Astrocyte of the cerebellum (primary cell): ENCODE data around the gene RANBP3.

Experiments
- DNase-seq: peaks from one replicate; pipeline ENCODE4 v3.0.0-alpha.2; 2011; ENCODE audit warnings: low read depth
- H3K4me3 ChIP-seq: 2 replicates; pipeline ENCODE4 v1.5.1; 2011; ENCODE audit warnings: mild to moderate bottlenecking, low read depth, low read length, moderate library complexity
- CTCF ChIP-seq: IDR thresholded peaks from 2 replicates; pipeline ENCODE4 v1.5.1; 2012; ENCODE audit warnings: low read length, low read depth, moderate library complexity, mild to moderate bottlenecking; ENCODE audit errors: missing control alignments
- in situ Hi-C: cut with HindIII; loops from 2 replicates; pipeline ENCODE4 v1.10.0; 2017; ENCODE audit warnings: low sequenced_read_pairs

Gene RANBP3

GRCh38 chr19:5929625-5930024 is 48.3 kb downstream of the RANBP3 start:
- no peak for DNase-seq
- no peak overlapping the region for H3K4me3 ChIP-seq
- no peak for TF ChIP-seq CTCF
- in situ Hi-C loops: loop anchor here (5.0 kb wide), 1 partner anchor 38 kb away; no protein-coding TSS in a partner anchor

DNA sequence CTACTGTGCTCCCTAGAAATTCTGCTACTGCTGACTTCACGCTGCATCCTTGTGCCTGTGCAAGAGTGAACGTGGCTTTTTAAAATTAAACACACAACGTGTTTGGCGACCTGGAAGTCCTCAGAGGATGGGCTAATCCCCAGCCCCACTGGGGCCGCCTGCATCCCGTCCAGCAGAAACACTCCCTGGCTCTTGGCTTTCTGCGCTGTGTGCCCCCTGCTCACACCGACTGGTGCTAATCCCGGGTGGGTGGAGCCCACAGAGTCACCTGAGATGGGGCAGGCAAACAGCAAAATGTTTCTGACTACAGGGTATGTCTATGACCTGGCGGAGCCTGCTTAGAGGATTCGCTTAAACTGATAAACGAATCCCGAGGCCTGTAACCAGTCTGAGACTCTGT is 48.8 kb downstream of the RANBP3 start:
- in situ Hi-C loops: no loop called here
- H3K4me3 ChIP-seq: no peak overlapping the region
- no peak for TF ChIP-seq CTCF
- DNase-seq: no peak

DNA sequence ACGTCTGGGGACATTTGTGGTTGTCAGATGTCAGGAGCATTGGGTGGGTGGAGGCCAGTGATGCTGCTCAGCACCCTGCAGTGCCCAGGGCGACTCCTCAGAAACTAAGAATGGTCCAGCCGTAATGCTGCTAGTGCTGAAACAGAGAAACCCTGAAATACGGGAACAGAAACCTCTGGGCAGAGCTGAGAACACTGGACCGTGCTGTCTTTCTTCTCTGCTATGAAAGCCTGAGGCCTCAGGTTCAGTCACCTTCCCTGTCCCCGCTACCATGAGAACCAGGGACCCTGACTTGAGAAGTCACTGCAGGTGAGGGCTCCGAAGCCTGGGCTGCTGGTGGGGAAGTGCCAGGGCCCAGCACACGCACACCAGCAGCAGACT is 50.5 kb downstream of the RANBP3 start:
- no peak for TF ChIP-seq CTCF
- DNase-seq: no peak
- H3K4me3 ChIP-seq: no peak overlapping the region
- in situ Hi-C loops: no loop called here

GRCh38 chr19:5926641-5927440 is 51.1 kb downstream of the RANBP3 start:
- in situ Hi-C loops: no loop called here
- no peak for TF ChIP-seq CTCF
- H3K4me3 ChIP-seq: no peak overlapping the region
- DNase-seq: no peak

DNA sequence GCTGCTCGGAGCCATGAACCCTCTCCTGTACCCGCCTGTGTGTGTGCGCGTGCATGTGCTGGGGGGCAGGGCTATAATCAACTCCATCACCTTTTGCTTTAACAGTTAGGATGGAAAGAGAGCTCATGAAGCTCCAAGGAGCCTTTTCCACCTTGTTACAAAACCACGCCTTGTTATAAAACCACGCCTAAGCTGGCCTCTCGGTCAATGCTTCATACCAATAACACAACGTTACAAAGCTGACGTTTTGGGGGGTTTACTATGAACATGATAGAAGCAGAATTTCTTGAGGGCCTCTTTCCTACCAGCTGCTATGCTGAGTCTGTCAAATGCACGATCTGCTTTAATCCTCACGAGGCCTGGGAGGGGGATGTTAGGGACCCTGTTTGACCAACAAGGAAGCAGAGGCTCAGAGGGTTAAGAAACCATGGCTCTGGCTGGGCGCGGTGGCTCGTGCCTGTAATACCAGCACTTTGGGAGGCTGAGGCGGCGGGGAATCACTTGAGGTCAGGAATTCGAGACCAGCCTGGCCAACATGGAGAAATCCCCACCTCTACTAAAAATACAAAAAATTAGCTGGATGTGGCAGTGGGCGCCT is 52.0 kb downstream of the RANBP3 start:
- H3K4me3 ChIP-seq: no peak overlapping the region
- in situ Hi-C loops: no loop called here
- TF ChIP-seq CTCF: no peak
- no peak for DNase-seq

- H3K4me3 ChIP-seq: no peak overlapping the region
- DNase-seq: no peak
- in situ Hi-C loops: no loop called here
- no peak for TF ChIP-seq CTCF
These were observed 54.6 kb downstream of the RANBP3 start for GRCh38 chr19:5923356-5923755.
